Stimulated activated CD4-positive, alpha-beta T cell treated with anti-CD3 and anti-CD28 coated beads, Interleukin-1b, Interleukin-23, amount 100 ng/mL, for 24 hours (primary cell): ENCODE data around the gene MIPEP.
"Not testable (repeated sequence)": the region's sequence is repeated elsewhere in the genome, so short reads cannot be mapped to it uniquely, and the experiment has no call there.

Source experiments
- DNase-seq, 4 experiments: peaks; one replicate each; pipeline ENCODE4 v3.0.0-alpha.2; 2020; ENCODE audit warnings: low read depth in 4 of 4, low spot score in 1 of 4

Gene MIPEP

GRCh38 chr13:23778002-23778652 is 111.1 kb downstream of the MIPEP start:
- no peak for DNase-seq

GRCh38 chr13:23777575-23777870 is 111.7 kb downstream of the MIPEP start:
- DNase-seq, result no peak

GRCh38 chr13:23776698-23777574 is 112.3 kb downstream of the MIPEP start:
- no peak for DNase-seq

- no peak for DNase-seq
Observed at GRCh38 chr13:23772717-23773116, 116.5 kb downstream of the MIPEP start.

- no peak for DNase-seq
Observed at GRCh38 chr13:23771956-23772355, 117.2 kb downstream of the MIPEP start.

GRCh38 chr13:23771552-23771951 is 117.6 kb downstream of the MIPEP start:
- no peak for DNase-seq

GRCh38 chr13:23770973-23771372 is 118.2 kb downstream of the MIPEP start:
- DNase-seq, result no peak

- DNase-seq, result no peak
Observed at GRCh38 chr13:23770428-23770827, 118.8 kb downstream of the MIPEP start.

GRCh38 chr13:23769401-23769800 is 119.8 kb downstream of the MIPEP start:
- no peak for DNase-seq

GRCh38 chr13:23767838-23768237 is 121.4 kb downstream of the MIPEP start:
- DNase-seq, result no peak

GRCh38 chr13:23766939-23767338 is 122.3 kb downstream of the MIPEP start:
- DNase-seq, result no peak

- DNase-seq, result no peak
Observed at GRCh38 chr13:23766283-23766682, 122.9 kb downstream of the MIPEP start.

- no peak for DNase-seq
Observed at GRCh38 chr13:23765531-23765930, 123.7 kb downstream of the MIPEP start.

GRCh38 chr13:23763318-23763717 is 125.9 kb downstream of the MIPEP start:
- no peak for DNase-seq

- DNase-seq, result not testable (repeated sequence)
Observed at GRCh38 chr13:23761760-23762159, 127.4 kb downstream of the MIPEP start.

GRCh38 chr13:23760000-23760399 is 129.2 kb downstream of the MIPEP start:
- DNase-seq, result no peak

- DNase-seq, result no peak
Observed at GRCh38 chr13:23758798-23759527, 130.2 kb downstream of the MIPEP start.

- no peak for DNase-seq
Observed at GRCh38 chr13:23754997-23755396, 134.2 kb downstream of the MIPEP start.

- no peak for DNase-seq
Observed at GRCh38 chr13:23754506-23754905, 134.7 kb downstream of the MIPEP start.

GRCh38 chr13:23753458-23753857 is 135.7 kb downstream of the MIPEP start:
- no peak for DNase-seq

GRCh38 chr13:23752111-23753001 is 136.8 kb downstream of the MIPEP start:
- DNase-seq, result no peak
